NB4 (cell line): ENCODE data around the gene KTI12.

Experiments
- POLR2A ChIP-seq: IDR thresholded peaks from 2 replicates; pipeline ENCODE4 v1.6.1; 2011; ENCODE audit warnings: mild to moderate bottlenecking; ENCODE audit not compliant: insufficient read length; ENCODE audit errors: extremely low read depth
- TF ChIP-seq, protein P1 (sequence below): IDR thresholded peaks from one replicate; pipeline ENCODE4 v1.5.1; 2012; ENCODE audit warnings: low read depth, low read length
- TF ChIP-seq, protein P2 (sequence below): IDR thresholded peaks from 2 replicates; pipeline ENCODE4 v1.6.1; 2011; ENCODE audit warnings: low read depth, low read length

DNA sequence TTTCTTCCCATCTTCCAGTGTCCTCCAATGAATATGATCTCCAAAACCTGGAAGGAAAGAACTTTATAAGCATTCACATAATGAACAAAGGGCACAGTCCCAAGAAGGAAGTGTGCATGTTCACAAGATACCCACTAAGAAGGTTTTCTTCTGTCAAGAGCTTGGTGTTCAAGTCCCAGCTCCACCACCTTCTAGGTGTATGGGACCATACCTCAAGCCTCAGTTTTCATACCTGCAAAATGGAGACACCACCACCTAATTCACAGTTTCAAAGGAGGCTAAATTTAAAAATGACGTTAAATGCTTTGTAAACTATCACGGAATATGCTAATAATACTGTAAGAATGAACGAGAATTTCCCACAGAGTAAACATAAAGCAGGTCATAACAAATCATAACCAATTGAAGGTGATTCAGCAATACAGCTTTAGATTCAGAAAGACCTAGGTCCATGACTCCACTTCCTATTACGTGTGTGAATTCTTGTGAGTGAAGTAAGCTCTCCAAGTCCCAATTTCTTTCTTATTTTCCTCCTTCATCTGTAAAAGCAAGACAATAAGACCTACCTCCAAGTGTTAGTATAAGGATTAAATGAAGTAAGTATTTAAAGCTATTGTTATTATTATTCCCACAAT lies 8.1 kb upstream of the KTI12 start:
- TF ChIP-seq, protein P1, sequence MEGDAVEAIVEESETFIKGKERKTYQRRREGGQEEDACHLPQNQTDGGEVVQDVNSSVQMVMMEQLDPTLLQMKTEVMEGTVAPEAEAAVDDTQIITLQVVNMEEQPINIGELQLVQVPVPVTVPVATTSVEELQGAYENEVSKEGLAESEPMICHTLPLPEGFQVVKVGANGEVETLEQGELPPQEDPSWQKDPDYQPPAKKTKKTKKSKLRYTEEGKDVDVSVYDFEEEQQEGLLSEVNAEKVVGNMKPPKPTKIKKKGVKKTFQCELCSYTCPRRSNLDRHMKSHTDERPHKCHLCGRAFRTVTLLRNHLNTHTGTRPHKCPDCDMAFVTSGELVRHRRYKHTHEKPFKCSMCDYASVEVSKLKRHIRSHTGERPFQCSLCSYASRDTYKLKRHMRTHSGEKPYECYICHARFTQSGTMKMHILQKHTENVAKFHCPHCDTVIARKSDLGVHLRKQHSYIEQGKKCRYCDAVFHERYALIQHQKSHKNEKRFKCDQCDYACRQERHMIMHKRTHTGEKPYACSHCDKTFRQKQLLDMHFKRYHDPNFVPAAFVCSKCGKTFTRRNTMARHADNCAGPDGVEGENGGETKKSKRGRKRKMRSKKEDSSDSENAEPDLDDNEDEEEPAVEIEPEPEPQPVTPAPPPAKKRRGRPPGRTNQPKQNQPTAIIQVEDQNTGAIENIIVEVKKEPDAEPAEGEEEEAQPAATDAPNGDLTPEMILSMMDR, result no peak
- TF ChIP-seq POLR2A, result no peak
- TF ChIP-seq, protein P2, sequence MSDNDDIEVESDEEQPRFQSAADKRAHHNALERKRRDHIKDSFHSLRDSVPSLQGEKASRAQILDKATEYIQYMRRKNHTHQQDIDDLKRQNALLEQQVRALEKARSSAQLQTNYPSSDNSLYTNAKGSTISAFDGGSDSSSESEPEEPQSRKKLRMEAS, result no peak
